ENCODE data around the gene ZNF580.
A peak's percentile ranks its signal among the peaks of the same experiment; 100 is the strongest.

The ZNF580 gene

GRCh38 chr19:55638864-55639359, 1.9 kb upstream of the ZNF580 start:
- Histone ChIP-seq H3K9ac (ENCODE audit: low read depth in 1 of 2, low read length in 2 of 2) (no peak overlapping the region), H3K27ac (ENCODE audit: low read depth in 2 of 2, low read length in 2 of 2) (no peak overlapping the region), H3K9me3 (ENCODE audit: control insufficient read depth in 2 of 2, low read length in 2 of 2) (no peaks in the 10 kb centered on the region), H3K4me1 (ENCODE audit: control insufficient read depth in 2 of 2, insufficient read depth in 2 of 2, low read length in 2 of 2) (peaks cover 40 to 44% of the 10 kb centered on the region in 2 donors), H3K36me3 (ENCODE audit: control insufficient read depth in 2 of 2, insufficient read depth in 2 of 2, low read length in 2 of 2) (no peaks in the 10 kb centered on the region), H3K4me3 (ENCODE audit: low read length in 2 of 2) (no peak overlapping the region), H3K27me3 (ENCODE audit: control insufficient read depth in 2 of 2, insufficient read depth in 2 of 2, low read length in 2 of 2) (no peaks in the 10 kb centered on the region)

DNA sequence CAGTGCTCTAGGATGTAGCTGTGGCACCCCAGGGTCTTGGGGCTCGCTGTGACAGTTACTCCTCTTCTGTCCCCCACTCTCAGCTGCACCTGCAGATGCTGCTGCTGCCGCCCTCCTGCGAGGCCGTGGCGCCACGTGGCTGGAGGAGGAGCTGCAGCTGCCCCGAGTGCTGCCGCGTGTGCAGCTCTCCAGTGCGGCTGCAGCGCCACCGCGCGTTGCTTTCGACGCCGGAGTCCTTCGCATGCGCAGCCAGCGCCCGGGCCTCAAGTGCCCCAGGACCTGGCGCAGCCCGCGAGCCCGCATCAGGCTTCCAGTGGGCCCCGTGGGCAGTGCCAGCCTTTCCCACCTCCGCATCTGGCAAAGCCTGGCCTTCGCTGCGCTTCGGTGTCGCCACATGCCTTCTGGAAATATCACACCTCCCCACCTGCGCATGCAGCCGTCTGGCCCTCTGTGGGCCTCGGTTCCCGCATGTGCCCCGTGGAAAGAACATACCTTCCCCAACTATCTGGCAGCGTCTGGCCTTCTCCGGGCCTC, 692 bp upstream of the ZNF580 start:
- Histone ChIP-seq H3K27ac (ENCODE audit: low read depth in 2 of 2, low read length in 2 of 2) (peak overlapping the region; percentile 73 to 81), H3K9ac (ENCODE audit: low read depth in 1 of 2, low read length in 2 of 2) (peak overlapping the region; percentile 50 to 56), H3K4me1 (ENCODE audit: control insufficient read depth in 2 of 2, insufficient read depth in 2 of 2, low read length in 2 of 2) (peaks cover 41 to 55% of the 10 kb centered on the region in 2 donors), H3K36me3 (ENCODE audit: control insufficient read depth in 2 of 2, insufficient read depth in 2 of 2, low read length in 2 of 2) (peaks cover 0 to 7% of the 10 kb centered on the region in 2 donors), H3K27me3 (ENCODE audit: control insufficient read depth in 2 of 2, insufficient read depth in 2 of 2, low read length in 2 of 2) (no peaks in the 10 kb centered on the region), H3K9me3 (ENCODE audit: control insufficient read depth in 2 of 2, low read length in 2 of 2) (no peaks in the 10 kb centered on the region), H3K4me3 (ENCODE audit: low read length in 2 of 2) (peak overlapping the region; percentile 69 to 71)

DNA sequence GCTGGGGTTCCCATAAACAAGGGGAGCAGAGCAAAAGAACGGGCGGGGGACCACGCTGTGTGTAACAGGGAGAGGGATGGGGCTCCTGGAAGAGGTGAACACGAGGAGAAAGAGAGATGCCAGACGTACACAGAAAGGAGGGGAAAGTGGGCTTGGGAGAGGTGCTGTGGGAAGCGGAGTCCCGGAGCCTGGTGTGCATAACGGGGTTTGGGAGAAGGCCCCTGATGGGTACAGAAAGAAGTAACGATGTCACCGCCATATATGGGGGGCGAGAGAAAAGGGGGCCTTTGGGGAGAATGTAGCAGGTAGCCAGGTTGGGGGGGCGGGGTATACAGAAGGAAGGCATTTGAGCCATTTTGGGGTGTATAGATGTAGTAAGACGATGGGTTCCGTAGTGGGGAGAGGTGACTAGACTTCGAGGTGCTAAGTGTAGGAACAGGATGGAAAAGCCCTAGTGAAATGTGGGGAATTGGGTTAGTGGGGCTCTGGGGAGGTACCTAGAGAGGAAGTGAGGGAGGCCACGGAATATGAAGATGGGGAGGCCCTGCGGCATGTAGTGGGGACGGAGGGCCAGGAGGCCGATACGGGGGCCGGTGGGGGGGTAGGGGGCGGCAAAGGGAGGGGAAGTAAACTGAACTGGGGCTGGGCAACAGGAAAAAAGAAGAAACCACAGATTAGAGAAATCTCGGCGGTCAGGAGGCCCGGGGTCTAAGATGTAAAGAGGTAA, 787 bp downstream of the ZNF580 start:
- Histone ChIP-seq H3K4me3 (ENCODE audit: low read length in 2 of 2) (peak overlapping the region; percentile 75 to 86), H3K4me1 (ENCODE audit: control insufficient read depth in 2 of 2, insufficient read depth in 2 of 2, low read length in 2 of 2) (peaks cover 30 to 41% of the 10 kb centered on the region in 2 donors), H3K27ac (ENCODE audit: low read depth in 2 of 2, low read length in 2 of 2) (peak overlapping the region; percentile 73 to 81), H3K27me3 (ENCODE audit: control insufficient read depth in 2 of 2, insufficient read depth in 2 of 2, low read length in 2 of 2) (no peaks in the 10 kb centered on the region), H3K9me3 (ENCODE audit: control insufficient read depth in 2 of 2, low read length in 2 of 2) (no peaks in the 10 kb centered on the region), H3K36me3 (ENCODE audit: control insufficient read depth in 2 of 2, insufficient read depth in 2 of 2, low read length in 2 of 2) (peaks cover 3 to 12% of the 10 kb centered on the region in 2 donors), H3K9ac (ENCODE audit: low read depth in 1 of 2, low read length in 2 of 2) (peak overlapping the region; percentile 50 to 68)

GRCh38 chr19:55642153-55643002, 1.6 kb downstream of the ZNF580 start:
- Histone ChIP-seq H3K9ac (ENCODE audit: low read depth in 1 of 2, low read length in 2 of 2) (peak overlapping the region; percentile 39 to 72), H3K9me3 (ENCODE audit: control insufficient read depth in 2 of 2, low read length in 2 of 2) (no peaks in the 10 kb centered on the region), H3K27ac (ENCODE audit: low read depth in 2 of 2, low read length in 2 of 2) (peak overlapping the region; percentile 54 to 81), H3K4me1 (ENCODE audit: control insufficient read depth in 2 of 2, insufficient read depth in 2 of 2, low read length in 2 of 2) (peaks cover 34 to 36% of the 10 kb centered on the region in 2 donors), H3K4me3 (ENCODE audit: low read length in 2 of 2) (peak overlapping the region; percentile 75 to 86), H3K36me3 (ENCODE audit: control insufficient read depth in 2 of 2, insufficient read depth in 2 of 2, low read length in 2 of 2) (peaks cover 3 to 12% of the 10 kb centered on the region in 2 donors), H3K27me3 (ENCODE audit: control insufficient read depth in 2 of 2, insufficient read depth in 2 of 2, low read length in 2 of 2) (no peaks in the 10 kb centered on the region)

DNA sequence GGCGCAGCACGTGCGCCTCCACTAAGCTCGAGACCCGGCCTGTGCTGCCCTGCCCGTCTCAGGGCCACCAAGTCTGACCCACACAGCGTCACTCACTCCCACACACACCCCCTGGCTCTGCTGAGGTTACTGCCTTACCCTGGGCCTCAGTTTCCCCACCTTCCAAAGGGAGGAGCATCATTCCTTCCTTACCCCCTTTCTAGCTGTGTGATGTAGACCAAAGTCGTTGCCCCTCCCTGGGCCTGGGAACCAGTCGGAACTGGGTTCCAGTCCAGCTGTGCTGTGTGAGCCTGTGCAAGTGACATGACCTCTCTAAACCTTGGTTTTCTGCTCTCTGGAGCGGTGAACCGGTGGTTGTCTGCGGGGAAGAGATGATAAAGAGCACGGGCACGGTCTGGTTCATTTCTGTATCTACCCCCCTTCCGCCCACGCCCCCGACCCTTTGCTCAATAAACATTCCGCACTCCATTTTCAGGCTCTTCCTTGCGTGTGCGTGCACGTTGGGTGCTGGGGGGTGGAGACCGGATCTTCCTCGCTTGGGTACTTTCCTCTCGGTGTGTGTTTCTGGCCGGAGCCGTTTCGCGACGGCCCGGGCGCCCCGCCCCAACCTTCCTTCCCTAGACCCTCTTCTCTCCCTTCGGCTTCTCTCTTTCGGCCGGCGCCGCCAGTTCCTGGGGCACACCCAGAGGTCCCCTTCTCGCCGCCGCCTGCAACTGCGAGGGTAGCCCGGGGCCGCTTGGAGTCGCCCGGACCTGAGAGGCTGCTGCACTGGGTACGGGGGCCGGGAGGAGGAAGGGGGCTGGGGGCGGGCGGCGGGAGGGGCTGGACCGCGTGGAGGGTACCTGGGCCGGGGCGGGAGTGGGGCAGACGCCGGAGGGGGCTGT, 2.4 kb downstream of the ZNF580 start, which contains the start of gene ZNF581:
Gene ZNF581 (plus strand): TSS at position 647 of the 884 bp plus-strand sequence. CDS start 923 bp downstream, outside the sequence.
- Histone ChIP-seq H3K4me3 (ENCODE audit: low read length in 2 of 2) (peak within 1 kb of the TSS; percentile 75 to 86), H3K27ac (ENCODE audit: low read depth in 2 of 2, low read length in 2 of 2) (peak within 1 kb of the TSS; percentile 54 to 81), H3K9ac (ENCODE audit: low read depth in 1 of 2, low read length in 2 of 2) (peak within 1 kb of the TSS; percentile 72), H3K4me1 (ENCODE audit: control insufficient read depth in 2 of 2, insufficient read depth in 2 of 2, low read length in 2 of 2) (peaks cover 38 to 42% of the 10 kb centered on the region in 2 donors), H3K9me3 (ENCODE audit: control insufficient read depth in 2 of 2, low read length in 2 of 2) (no peaks in the 10 kb centered on the region), H3K36me3 (ENCODE audit: control insufficient read depth in 2 of 2, insufficient read depth in 2 of 2, low read length in 2 of 2) (peaks cover 3 to 12% of the 10 kb centered on the region in 2 donors), H3K27me3 (ENCODE audit: control insufficient read depth in 2 of 2, insufficient read depth in 2 of 2, low read length in 2 of 2) (no peaks in the 10 kb centered on the region)

GRCh38 chr19:55643887-55644176, 3.0 kb downstream of the ZNF580 start:
- Histone ChIP-seq H3K27ac (ENCODE audit: low read depth in 2 of 2, low read length in 2 of 2) (peak overlapping the region in 1 of 2 donors; percentile 81), H3K9ac (ENCODE audit: low read depth in 1 of 2, low read length in 2 of 2) (peak overlapping the region; percentile 72), H3K36me3 (ENCODE audit: control insufficient read depth in 2 of 2, insufficient read depth in 2 of 2, low read length in 2 of 2) (peaks cover 3 to 12% of the 10 kb centered on the region in 2 donors), H3K9me3 (ENCODE audit: control insufficient read depth in 2 of 2, low read length in 2 of 2) (no peaks in the 10 kb centered on the region), H3K27me3 (ENCODE audit: control insufficient read depth in 2 of 2, insufficient read depth in 2 of 2, low read length in 2 of 2) (no peaks in the 10 kb centered on the region), H3K4me3 (ENCODE audit: low read length in 2 of 2) (peak overlapping the region; percentile 75 to 86), H3K4me1 (ENCODE audit: control insufficient read depth in 2 of 2, insufficient read depth in 2 of 2, low read length in 2 of 2) (peaks cover 43 to 48% of the 10 kb centered on the region in 2 donors)

DNA sequence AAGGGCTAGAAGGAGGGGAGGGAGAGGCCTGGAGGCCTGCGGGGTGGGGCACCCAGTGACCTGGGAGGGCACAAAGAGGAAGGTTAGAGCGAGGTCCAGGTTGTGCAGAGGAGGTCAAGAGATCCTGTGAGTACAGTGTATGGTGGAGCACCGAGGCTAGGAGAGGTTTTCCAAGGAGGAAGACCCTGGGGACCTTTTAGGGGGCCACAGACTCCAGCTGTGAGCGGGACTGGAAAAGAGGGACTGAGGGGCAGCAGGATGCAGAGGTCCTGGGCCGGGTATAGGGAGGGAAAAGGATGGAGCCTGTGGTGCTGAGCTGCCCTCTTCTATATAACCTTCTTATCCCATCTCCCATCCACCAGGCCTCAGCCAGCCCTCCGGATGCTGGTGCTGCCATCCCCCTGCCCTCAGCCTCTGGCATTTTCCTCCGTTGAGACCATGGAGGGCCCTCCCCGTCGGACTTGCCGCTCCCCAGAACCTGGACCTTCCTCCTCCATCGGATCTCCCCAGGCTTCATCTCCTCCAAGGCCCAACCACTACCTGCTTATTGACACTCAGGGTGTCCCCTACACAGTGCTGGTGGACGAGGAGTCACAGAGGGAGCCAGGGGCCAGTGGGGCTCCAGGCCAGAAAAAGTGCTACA, 3.5 kb downstream of the ZNF580 start:
- peak overlapping the region; percentile 75 to 86 for H3K4me3 ChIP-seq (ENCODE audit: low read length in 2 of 2)
- peak overlapping the region; percentile 72 for H3K9ac ChIP-seq (ENCODE audit: low read depth in 1 of 2, low read length in 2 of 2)
- peaks cover 44 to 48% of the 10 kb centered on the region in 2 donors for H3K4me1 ChIP-seq (ENCODE audit: control insufficient read depth in 2 of 2, insufficient read depth in 2 of 2, low read length in 2 of 2)
- no peaks in the 10 kb centered on the region for H3K27me3 ChIP-seq (ENCODE audit: control insufficient read depth in 2 of 2, insufficient read depth in 2 of 2, low read length in 2 of 2)
- no peaks in the 10 kb centered on the region for H3K9me3 ChIP-seq (ENCODE audit: control insufficient read depth in 2 of 2, low read length in 2 of 2)
- H3K27ac ChIP-seq (ENCODE audit: low read depth in 2 of 2, low read length in 2 of 2) = peak overlapping the region in 1 of 2 donors; percentile 81
- peaks cover 3 to 12% of the 10 kb centered on the region in 2 donors for H3K36me3 ChIP-seq (ENCODE audit: control insufficient read depth in 2 of 2, insufficient read depth in 2 of 2, low read length in 2 of 2)

DNA sequence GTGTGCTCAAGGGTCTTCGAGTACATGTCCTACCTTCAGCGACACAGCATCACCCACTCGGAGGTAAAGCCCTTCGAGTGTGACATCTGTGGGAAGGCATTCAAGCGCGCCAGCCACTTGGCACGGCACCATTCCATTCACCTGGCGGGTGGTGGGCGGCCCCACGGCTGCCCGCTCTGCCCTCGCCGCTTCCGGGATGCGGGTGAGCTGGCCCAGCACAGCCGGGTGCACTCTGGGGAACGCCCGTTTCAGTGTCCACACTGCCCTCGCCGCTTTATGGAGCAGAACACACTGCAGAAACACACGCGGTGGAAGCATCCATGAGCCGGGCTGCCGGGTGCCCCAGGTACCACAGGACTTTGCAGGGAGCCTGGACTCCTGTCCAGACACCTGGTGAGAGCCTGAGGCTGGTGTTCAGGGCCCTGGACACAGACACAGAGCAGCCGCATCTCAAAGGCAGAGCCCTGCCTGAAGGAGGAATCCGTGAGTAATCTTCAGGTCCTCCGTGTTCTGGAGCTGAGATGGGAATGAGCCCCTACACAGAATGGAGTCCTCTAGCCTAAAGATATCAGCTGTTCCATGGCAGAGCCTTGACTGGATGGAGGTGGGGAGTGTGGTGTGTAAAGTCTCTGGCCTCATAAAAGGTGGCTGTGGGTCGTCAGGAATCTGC, 4.2 kb downstream of the ZNF580 start:
- H3K9ac ChIP-seq (ENCODE audit: low read depth in 1 of 2, low read length in 2 of 2) = peak overlapping the region in 1 of 2 donors; percentile 72

More for the DNA sequence above, 4.2 kb downstream of the ZNF580 start:
- Histone ChIP-seq H3K27me3 (ENCODE audit: control insufficient read depth in 2 of 2, insufficient read depth in 2 of 2, low read length in 2 of 2) (no peaks in the 10 kb centered on the region), H3K4me3 (ENCODE audit: low read length in 2 of 2) (peak overlapping the region in 1 of 2 donors; percentile 75), H3K4me1 (ENCODE audit: control insufficient read depth in 2 of 2, insufficient read depth in 2 of 2, low read length in 2 of 2) (peaks cover 44 to 47% of the 10 kb centered on the region in 2 donors), H3K36me3 (ENCODE audit: control insufficient read depth in 2 of 2, insufficient read depth in 2 of 2, low read length in 2 of 2) (peaks cover 3 to 12% of the 10 kb centered on the region in 2 donors), H3K9me3 (ENCODE audit: control insufficient read depth in 2 of 2, low read length in 2 of 2) (no peaks in the 10 kb centered on the region), H3K27ac (ENCODE audit: low read depth in 2 of 2, low read length in 2 of 2) (no peak overlapping the region)
